EL (cell line): ENCODE measurements around the gene PCNT.

Experiments
- DNase-seq: peaks from one replicate; pipeline ENCODE4 v3.0.0-alpha.2; 2016

Gene PCNT

DNA sequence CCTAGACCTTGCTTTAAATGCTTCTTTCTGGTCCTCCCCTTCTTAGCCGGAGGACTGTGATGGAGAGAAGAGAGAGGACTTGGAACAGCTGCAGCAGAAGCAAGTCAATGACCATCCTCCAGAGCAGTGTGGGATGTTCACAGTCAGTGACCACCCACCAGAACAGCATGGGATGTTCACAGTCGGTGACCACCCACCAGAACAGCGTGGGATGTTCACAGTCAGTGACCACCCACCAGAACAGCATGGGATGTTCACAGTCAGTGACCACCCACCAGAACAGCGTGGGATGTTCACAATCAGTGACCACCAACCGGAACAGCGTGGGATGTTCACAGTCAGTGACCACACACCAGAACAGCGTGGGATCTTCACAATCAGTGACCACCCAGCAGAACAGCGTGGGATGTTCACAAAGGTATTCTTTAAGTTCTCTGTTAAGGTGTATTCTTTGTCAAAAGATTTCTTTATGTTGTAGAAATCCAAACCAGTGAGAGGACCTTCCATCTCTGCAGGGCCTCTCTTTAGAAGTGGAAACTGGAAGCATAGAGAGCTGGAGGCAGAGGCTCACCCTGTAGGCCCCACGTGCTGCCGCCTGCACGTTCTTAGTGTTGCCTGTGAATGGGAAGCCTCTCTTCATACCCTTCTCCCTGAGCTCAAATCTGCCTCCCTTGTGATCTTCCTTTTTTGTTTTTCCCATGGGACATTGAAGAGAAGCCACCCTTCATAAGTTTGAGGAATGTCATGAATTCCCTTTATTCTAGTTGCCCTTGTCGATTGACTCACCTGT lies 10.6 kb downstream of the PCNT start:
- no peak for DNase-seq

DNA sequence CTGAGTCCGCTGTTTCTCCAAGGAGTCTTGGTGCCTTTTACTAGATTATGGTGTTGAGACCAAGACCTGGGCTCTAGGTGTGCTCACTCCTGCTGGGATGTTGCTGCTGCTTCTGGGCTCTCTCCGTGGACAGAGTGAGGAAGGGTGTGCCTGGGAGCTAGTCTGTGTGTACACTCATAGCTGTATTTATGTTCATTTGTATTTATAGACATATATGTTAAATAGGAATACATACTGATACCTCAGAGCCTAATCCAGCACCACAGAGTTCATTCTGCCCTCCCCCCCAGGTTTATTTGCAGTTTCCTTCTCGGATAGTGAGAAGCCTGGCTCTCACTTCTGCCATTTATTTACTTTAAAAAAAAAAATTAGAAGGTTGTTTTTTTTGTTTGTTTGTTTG lies 12.6 kb downstream of the PCNT start:
- DNase-seq = no peak

DNA sequence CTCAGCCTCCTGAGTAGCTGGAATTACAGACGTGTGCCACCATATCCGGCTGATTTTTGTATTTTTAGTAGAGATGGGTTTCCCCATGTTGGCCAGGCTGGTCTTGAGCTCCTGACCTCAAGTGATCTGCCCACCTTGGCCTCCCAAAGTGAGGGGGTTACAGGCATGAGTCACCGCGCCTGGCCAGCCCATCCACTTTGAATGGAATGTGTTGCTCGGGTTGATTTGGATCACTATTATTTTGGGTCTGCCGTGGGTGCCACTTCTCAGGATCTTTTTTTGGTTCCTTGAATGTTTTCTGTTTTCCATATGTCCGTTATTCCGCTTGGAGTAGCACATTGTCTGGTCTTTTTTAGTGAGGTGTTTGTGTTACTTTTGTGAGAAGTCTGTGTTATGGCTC lies 17.0 kb downstream of the PCNT start:
- no peak for DNase-seq

DNA sequence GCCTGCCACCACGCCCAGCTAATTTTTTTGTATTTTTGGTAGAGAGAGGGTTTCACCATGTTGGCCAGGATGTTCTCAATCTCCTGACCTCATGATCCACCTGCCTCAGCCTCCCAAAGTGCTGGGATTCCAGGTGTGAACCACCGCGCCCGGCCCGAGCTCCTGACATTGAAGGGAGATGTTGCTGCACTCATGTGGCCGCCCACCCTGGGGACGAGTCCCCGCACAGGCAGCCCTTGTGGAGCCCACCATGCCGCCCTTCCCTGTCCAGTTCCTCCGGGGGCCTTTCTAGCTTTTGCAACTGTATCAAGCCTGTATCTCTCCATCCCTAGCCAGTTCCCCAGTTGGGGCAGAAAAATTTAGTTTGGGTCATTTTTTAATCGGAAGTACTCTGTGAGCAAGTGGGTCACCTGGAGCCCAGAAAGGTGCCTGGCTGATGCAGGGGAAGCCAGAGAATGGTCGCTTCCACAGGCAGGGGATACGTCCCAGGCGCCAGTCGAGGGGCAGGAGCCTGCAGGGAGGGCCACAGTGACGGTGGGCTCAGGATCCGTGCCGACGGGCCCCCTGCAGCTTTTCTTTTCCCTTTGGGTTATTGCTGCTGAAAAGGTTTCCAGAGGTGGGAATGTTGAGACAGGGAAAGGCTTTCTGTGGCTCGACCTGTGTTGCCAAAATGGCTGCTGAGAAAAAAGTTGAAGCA lies 20.4 kb downstream of the PCNT start:
- DNase-seq = no peak

DNA sequence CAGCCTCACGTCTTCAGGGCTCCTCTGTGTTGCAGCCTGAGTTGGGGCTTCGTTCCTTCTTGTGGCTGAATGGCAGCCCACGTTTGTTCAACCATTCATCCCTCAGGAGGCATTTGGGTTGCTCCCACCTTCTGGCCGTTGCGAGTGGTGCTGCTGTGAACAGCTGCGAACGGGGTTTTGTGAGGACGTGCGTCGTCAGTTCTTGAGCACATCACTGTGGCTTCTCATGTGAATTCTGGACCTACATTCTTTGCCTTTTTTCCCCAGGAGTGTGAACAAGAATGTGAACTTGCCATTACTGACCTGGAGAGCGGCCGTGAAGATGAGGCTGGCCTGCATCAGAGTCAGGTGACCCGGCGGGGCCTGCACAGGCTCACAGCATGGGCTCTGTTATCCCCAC lies 21.9 kb downstream of the PCNT start:
- DNase-seq = no peak

DNA sequence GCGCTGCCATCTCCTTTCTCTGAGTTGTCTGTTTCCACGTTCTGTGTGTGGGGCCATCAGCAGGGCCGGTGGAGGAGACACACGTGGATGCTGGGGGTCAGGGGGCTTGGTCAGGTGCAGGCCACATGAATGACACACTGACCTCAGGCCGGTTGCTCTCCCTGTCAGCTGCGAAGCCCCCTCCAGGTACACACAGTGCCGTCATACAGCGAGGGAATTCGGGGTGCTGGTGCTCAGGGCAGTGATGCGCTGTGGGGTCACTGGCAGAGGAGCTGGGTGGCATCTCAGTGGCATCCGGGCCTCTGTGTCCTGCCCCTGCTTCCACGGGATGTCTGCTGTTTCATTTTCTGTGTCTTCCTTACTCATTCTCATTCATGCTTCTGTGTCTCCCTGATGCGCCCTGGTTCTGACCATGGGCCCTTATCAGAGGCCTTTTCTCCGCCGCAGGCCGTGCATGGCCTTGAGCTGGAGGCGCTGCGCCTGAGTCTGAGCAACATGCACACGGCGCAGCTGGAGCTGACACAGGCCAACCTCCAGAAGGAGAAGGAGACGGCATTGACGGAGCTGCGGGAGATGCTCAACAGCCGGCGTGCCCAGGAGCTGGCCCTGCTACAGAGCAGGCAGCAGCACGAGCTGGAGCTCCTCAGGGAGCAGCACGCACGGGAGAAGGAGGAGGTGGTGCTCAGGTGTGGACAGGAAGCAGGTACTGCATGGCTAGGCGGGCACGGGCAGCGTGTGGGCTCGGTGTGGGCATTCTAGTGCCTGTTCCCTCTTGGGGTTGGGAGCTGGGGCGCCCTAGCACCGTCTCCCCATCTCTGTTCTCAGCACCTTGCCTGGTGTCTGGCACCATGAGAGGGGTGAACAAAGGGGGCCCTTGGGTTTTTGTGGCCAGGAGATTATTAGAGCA lies 22.6 kb downstream of the PCNT start:
- DNase-seq = no peak

DNA sequence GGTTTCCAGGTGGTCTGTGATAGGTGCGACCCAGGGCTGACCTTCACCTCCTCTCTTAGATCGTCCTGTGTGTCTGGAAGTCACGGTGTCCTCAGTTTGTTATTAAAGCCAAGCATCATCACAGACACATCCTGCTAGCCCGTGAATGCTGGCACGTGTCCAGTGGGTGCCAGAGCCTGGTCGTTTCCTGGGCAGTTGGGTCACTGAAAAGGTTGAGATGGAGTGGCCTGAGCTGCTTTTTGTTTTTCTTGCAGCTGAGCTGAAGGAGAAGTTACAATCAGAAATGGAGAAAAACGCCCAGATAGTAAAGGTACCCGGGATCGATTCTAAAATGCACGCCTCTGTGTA lies 23.2 kb downstream of the PCNT start:
- DNase-seq = no peak

DNA sequence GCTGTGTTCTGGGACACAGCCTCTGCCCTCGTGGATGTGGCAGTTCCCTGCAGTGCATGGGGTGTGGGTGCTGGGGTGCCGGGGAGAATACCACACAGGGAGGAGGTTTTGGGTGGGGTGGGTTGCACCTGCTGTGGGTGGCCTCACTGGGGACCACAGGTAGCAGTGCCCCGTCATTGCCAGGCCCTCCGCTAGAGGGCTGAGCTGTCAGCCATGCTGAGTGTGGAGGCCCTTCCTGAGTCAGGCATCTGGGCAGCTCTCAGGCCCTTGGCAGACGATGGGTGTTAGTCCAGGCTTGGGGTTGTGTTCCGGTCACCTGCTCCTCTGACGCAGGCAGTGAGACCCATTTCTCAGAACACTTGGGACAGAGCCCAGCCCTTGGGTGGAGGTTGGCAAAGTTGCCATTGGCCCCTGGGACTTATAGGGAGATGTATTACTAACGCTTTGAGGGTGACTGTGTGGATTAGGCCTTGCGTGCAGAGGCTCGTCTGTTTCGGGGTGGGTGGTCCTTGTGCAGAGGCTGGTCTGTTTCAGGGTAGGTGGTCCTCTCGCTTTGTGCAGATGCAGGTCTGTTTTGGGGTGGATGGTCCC lies 23.9 kb downstream of the PCNT start:
- DNase-seq = no peak

DNA sequence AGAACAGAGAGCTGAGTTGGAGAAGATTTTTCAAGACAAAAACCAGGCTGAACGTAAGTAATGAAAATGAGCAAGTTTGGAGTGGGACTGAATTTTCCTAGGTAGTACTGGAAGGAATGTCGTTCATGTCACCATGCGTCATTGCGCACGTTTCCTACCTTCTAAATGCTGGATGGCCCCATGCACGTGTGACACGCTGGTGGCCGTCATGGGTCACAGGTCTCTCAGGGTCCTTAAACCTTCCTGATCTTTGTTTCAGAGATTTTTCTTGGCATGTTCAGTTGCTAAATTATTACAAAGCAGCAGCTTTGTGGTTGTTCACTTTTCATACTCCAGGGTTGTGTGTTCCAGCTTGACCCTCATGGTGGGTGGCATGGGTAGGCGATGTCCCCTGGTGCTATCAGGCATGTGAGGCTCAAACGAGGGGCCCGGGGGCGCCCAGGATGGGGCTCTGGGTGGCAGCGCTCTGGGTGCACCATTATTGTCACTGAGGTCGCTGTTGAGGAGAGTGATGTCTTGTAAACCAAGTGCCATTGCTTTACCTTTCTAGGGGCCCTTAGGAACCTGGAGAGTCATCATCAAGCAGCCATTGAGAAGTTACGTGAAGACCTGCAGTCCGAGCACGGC lies 25.3 kb downstream of the PCNT start:
- DNase-seq = no peak

DNA sequence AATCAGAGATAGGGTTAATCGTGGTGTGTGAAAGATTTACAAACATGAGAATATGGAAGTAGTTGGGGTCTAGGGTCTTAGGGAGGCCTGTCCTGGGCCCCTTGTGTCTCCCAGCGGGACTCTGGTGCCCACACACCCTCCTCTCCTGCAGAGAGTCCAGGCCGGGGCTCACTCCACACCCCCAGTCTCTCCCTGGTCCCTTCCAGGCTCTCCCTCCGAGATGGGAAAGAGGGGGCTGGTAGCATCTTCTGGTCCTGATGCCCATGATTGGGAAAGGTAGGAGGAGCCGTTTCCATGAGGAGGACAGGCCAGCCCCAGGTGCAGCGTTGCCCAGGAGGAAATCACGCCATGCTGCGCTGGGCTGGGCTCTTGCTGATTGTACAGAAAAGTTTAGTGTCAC lies 26.6 kb downstream of the PCNT start:
- DNase-seq = no peak

DNA sequence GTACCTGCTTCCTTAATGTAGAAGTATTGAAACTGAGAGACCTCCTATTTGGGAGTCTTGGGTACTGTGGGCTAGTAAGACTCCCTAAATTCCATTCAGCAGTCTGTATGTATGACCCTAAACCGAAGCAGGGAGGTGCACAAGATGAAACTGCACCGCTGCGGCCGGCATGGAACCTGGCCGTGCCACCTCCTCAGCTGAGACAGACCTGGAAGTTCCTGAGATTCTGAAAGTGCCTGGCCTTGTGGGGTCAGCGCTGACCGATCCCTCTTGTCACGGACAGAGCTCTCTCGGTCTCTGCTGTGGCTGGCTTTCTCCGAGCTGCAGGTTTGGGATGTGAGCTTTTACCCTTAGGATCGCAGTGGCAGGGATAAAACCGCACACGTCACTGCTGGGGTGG lies 27.0 kb downstream of the PCNT start:
- no peak for DNase-seq

DNA sequence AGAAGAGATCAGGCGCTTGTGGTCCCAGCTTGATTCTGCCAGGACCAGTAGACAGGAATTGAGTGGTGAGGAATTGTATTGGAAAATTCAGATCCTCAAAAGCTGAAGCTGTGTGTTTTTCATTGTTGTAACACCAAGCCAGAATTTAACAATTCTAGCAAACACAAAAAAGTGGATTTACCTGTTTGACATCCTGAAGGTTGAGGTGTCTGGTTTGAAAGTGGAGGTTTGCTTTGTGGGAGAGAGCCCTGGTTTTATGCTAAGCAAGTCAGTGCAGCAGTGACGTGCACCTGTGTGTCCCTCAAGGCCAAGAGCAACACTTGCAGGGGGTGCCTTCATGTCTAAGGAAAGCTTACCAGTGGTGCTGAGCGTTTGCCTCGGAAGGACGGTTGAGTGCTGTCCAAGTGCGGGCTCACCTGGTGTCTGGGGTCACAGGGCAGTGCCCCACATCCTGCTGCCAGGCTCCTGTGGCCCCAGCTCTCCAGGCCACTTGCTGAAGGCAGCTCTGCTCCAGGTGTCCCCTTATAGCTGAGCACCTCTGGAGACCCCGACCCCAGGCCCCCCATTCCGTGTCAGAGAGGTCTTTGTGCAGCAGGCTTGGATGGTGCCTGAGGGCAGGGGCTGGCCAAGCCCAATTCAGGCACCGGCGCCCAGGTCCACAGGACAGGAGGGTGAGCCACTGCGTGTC lies 27.7 kb downstream of the PCNT start:
- no peak for DNase-seq

DNA sequence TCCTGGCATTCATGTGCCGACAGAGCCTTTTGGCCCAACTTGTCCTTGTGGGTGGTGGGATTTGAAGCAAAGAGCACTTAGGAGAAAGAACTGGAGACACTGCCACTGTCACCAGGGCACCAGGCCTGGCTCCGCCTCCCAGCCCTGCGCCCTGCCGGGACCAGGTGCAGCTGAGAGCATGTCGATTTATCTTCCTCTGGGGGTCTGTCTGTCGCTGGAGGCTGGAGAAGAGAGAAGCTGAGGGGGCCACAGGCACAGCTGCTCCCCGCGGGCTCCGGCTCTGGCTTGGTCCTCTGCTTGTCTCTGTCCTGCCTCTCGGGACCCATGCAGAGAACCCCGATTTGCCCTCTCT lies 28.2 kb downstream of the PCNT start:
- DNase-seq = no peak

DNA sequence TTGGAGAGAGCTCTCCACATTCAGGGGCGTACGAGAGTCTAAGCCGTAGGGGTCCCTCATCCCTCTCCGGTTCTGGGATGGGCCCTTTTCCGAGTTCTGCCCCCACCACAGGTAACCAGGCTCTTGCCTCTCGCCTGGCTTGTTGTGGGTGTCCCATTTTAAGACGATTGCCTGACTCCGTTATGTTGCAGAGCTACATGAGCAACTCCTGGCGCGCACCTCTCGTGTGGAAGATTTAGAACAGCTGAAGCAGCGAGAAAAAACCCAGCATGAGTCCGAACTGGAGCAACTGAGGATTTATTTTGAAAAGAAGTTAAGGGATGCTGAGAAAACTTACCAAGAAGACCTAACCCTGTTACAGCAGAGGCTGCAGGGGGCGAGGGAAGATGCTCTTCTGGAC lies 29.0 kb downstream of the PCNT start:
- no peak for DNase-seq

DNA sequence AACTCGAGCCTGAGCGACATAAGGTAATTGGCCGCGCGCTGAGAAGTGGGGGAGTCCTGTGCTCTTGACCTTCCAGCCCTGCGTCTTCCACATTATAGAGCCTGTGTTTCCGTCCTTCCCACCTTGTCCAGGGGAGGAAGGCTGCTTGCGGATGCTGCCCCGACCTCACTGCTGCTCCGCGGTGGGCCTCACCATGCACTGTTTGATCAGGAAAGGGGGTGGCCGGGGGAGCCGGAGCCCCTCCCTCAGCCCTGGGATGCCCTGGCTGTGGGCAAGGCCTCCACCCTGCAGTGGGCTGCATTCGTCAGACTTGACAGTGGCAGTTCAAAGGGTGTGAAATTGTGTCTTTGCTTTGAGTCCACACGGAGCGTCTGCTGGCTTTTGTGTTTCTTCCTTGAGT lies 30.1 kb downstream of the PCNT start:
- no peak for DNase-seq

DNA sequence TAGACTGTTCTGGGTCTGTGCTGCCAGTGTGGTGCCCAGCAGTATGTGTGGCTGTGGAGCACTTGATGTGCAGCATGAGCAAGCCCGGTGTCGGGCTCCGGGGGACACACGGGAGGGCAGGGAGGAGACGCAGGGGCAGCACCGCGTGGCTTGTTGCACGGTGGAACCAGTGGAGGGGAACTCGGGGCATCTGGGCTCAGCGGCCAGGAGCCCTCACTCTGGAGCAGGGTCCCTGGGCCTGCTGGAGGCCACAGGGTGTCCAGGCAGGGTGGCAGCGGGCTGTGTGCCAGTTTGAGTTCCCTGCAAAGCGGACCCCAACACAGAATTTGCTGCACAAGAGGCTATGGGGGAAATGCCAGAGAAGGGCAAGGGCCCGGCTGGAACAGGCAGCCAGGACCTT lies 30.6 kb downstream of the PCNT start:
- no peak for DNase-seq

DNA sequence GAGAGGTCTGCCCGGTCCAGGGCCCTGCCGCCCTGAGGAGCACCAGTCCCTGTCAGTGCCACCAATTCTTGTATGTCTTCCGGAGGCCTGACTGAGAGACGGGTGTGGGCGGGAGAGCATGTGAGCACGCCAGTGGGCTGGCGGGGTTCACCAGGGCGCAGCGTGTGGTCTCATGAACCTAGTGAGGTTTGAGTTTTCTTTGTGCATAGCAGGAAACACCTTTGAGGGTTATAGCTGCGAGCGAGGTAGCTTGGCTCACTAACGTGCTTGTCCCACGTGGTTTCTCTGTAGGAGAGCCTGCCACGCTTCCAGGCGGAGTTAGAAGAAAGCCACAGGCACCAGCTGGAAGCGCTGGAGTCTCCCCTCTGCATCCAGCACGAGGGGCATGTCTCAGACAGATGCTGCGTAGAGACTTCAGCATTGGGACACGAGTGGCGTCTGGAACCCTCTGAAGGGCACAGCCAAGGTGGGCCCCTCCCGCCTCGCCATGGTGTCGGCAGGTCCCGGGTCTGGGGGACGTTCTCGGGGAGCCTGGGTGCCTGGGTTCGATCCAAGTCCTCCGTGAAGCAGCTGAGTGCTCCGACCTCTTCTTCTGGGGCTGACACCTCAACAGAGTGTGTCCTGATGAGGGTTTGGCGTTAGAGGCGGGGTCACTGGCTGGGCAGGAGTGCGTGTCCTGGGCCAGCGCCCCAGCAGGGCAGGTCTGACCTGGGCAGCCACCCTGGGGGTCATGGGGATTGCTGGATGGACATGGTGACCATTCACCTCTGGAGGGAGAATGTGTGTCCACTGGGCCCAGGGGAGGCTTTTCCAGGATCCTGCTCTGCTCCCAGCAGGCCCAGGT lies 31.4 kb downstream of the PCNT start:
- no peak for DNase-seq

DNA sequence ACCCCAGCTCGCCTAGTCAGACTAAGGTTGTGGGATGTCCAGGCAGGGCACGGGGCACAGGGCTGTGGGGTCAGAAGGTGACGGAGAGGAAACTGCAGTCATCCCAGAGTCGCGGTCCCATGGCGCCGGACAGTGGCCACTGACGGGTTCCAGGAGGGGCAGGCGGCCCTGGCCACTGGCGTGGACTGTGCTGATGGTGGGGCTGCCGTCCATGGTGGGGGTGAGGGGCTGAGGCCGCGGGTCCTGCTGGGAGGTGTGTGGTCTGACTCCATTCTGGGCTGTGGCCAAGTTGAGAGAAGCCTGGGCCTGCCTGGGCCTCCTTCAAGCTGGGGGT lies 32.0 kb downstream of the PCNT start:
- DNase-seq = no peak

DNA sequence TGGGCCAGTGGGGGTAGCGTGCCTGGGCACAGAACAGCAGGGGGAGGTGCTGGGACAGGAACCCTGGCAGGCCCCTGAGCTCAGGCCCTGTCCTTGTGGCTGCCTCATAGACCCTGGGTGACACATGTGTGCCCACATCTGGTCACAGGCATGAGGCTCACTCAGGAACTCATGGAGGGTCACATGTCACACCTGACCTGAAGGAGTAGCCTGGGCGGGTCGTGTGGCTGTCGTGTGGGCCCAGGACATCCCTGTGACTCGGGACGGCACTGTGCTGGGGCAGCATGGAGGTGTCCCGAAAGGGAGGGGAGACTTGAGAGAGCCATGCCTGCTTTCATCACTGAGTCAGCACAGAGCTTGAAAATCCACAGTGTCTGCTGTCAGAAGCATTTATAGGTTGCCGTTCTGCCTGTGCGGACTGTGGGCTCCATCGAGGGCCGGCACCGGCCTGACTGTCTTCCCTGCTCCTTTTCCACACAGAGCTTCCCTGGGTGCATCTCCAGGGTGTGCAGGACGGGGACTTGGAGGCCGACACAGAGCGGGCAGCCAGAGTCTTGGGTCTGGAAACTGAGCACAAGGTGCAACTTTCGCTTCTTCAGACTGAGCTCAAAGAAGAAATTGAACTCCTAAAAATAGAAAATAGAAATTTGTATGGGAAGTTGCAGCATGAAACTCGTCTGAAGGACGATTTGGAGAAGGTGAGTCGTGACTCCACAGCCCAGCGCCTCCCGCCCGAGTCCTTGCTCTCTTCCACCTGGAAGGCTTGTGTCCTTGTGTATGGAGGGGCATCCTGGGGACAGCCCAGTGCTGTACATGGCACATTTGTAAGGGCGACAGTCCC lies 32.8 kb downstream of the PCNT start:
- no peak for DNase-seq

DNA sequence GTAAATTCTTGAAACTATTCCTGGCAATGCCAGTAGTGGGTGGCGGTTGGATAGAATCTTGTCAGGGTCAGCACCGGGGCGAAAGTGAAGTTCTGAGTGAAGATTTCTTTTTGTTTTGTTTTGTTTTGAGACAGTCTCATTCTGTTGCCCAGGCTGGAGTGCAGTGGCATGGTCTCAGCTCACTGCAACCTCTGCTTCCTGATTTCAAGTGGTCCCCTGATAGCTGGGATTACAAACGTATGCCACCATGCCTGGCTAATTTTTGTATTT lies 33.3 kb downstream of the PCNT start:
- no peak for DNase-seq
